ENCODE results near the gene MAP4K2. TPM values are rescaled to one million over a fixed set of nuclear protein-coding genes. Genes with fewer than 3 reads are reported as not detected.

Gene MAP4K2
- total RNA-seq: 26.5 and 28.4 TPM in 2 replicates

GRCh38 chr11:64803158-64803845 is at the start of gene MAP4K2:
Gene MAP4K2 (minus strand): TSS chr11:64803214. CDS start chr11:64803149, 65 bp downstream.

DNA sequence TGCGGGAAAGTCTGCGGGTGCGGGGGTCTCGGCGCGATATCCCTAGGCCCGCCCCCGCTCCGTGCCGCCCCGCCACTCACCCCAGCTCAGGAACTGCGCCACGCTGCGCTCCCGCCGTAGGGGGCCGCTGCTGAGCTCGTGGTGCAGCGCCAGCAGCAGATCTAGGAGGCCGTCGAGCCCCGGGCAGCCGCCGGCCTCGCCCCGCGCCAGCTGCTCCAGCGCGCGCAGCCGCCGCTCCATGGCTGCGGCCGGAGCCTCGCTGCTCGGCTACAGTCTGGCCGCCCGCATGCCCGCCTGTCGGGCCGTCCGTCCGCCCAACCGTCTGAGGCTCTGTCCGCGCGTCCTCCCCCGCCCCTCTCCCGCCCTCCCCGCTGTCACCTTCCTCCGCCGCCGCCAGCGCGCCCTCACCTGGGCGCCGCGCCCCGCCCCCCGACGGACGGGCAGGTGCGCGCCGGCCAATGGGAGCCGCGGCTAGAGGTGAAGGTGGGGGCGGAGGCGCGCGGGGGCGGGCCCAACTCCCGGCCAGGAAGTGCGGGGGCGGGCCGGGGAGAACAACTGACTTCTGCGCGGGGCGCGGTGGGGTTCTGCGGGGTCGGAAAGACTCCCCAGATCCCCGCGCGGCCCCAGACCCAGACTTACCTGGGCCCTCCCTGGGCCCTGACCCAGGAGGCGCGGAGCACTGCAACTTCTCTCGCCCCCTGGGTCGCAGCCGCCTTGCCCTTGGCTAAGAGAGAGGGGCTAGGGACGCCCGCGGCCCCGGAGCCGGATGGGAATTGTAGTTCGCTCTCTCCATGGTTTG is 41.5 kb upstream of the MAP4K2 start, which contains the start of gene CDC42BPG:
CDC42BPG (minus strand) TSS at position 324 of the 799 bp plus-strand sequence; CDS start at position 240, 84 bp downstream.

DNA sequence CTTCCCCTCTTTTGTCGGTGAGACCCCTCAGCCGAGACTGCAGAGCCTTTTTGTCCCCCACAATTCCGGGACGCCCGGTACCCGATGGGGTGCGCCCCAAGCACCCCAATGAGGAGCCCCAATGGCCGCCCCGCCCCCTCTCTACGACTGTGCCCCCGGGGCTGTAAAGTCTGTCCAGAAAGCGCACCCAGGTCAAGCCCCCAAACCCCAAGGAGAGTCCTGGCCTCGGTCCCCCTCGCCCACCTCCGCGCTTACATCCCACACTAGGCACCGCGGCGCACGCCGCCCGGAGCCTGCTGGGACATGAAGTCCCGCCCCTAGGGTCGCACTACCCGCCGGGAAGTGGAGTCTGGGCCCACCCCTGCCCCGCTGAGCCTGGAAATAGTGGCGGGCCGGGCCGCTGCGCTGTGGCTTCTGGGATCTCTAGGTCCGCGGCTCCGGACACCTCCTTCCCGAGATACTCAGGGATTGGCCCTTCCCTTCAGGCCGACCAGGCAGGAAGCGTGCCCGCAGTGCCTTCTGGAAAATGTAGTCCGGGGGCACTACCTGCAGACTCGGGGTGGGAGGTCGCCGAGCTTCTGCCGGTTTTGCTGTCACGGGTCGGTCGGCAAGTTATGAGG is 7.4 kb upstream of the MAP4K2 start, which contains the start of gene MEN1:
MEN1 (minus strand) TSS at position 281 of the 620 bp plus-strand sequence. CDS start 442 bp downstream, outside the sequence.

DNA sequence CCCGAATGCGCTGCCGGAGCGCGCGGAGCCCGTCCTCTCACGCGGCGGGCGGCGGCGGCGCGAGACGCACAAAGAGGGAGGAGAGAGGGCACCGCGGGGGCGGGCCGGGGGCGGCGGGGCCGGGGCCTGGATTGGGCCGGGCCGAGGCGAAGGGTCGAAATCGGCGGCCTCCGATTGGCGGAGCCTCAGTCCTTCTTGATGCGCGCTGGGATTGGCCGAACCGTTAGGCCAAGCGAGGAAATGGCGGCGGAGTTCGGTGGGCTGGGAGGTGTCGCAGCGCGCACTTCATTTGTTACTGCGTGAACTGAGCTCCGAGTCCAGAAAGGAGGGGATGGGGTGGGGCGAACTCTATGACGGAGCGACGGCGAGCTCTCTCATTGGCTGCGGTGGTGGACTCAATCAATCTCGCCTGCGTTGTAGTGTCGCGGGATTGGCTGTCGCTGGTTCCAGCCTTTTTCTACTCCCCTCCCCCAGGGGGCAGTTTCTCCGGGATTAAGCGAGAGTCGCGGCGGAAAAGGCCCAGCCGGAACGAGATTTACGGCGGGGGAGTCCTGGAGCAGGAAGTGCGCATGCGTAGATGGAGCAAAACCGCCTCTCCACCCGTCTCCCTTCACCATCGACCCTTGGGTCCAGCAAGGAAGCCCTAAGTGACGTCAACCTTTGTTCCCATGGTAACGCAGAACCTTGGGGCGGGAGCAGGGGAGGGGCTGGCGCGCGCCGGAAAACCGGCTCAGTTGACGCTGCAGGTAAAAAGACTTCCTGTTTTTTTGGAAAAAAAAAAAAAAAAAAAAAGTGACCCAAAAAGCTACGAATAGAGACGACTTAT is 24.3 kb downstream of the MAP4K2 start, which contains the start of gene SF1:
SF1 (minus strand) TSS at position 70 of the 826 bp plus-strand sequence. CDS start 150 bp downstream, outside the sequence.

DNA sequence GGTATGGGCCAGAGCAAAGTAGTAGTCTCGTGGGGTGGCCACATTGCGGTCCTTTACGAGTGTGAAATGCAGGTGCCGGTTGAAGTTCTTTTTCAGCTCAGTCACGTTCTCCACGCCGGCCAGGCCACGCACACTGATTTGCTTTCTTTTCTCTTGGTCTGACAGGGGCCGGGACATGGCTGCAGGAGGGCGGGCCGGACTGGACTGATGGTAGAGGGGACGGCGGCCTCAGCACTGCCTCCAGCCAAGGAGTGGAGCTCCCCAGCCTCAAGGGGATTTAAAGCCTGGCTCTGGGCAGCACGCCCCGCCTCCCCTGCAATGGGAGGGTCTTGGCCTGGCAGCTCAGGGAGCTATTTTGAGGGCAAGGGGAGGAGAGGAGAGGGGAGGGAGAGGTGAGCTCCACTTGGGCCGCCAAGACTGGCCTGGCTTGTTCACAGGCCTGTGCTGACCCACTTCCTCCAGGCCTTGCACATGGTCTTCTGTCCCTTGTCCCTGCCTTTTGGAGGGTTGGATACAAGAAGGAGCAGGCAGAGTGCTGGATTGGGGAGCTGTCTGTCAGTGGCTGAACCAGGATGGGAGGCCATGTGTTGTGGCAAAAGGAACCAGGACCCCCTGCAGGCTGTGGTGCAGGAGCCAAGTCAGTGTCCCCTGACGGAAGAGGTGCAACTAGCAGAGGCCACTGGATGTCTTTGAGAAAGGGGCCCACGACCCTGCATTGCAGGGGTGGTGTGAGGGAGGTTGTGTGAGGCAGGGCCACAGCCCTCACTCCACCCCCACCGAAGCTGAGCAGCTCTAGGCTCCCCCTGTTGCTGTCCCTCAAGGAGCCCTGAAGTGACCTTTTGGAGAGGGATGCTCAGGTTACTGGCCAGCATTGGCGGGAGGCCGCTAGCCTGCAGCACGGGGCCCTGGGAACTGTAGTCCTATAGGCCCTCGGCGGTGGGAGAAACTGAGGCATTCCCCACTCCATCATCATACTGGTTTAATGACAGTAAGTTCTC is 43.0 kb downstream of the MAP4K2 start, which contains the start of gene PYGM:
PYGM (minus strand) TSS at position 253 of the 998 bp plus-strand sequence; CDS start at position 177, 76 bp downstream.

DNA sequence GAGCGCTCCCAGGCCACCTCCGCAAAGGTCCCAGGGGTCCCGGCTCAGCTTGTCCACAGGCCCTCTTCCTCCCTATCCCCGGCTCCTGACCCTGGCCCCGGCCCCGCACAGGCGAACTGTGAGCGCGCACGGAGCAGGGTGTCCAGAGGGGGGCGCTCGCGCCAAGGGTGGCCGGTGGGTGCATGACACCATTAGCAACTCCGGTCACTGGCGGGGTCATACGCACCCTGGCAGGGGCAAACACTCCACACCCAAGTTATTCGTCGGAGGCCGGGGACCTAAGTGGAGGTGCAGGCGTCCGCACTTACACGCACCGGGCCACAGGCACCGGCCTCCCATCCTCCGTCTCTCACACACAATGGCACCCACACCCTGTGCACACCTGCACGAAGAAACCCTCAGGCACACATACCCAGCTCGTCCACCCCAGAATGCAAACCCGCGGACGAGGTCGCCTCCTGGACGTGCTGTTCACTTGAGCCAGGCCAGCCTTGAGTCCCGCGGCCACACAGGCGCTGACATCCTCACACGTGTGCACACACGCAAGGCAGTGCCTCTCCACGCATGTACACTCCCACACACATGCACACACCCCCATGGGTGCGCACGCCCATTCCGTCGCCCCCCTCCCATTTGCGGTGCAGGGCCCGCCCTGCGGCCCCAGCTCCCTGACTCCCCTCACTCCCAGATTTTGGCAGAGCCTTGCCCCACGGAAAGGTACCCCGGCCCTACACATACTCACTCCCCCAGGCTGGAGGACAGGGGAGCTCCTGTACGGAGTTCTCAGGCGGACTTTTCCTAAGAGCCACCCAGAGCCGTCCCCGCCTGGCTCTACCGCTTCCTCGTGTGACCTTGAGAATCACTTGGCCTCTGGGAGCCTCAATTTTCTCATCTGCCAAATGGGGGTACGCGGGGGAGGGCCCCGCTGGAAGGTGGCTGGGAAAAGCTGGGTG is 59.1 kb downstream of the MAP4K2 start, which contains the start of gene RASGRP2:
RASGRP2 (minus strand) TSS at position 552 of the 953 bp plus-strand sequence. CDS start 1,276 bp downstream, outside the sequence.

Other genes starting within 250 kb of the MAP4K2 start
- gene SLC22A11, start 247.3 kb downstream of the MAP4K2 start, total RNA-seq: not detected in 2 replicates
- not detected in 2 replicates for gene SLC22A12, start 212.0 kb downstream of the MAP4K2 start, total RNA-seq
- gene NRXN2, start 80.0 kb downstream of the MAP4K2 start, total RNA-seq: under 0.01 and 0.09 TPM in 2 replicates
- gene RASGRP2, start 59.1 kb downstream of the MAP4K2 start, total RNA-seq: 0.81 and 2.6 TPM in 2 replicates
- gene PYGM, start 43.2 kb downstream of the MAP4K2 start, total RNA-seq: 0.36 and 0.38 TPM in 2 replicates
- gene SF1, start 24.7 kb downstream of the MAP4K2 start, total RNA-seq: 65.3 and 107 TPM in 2 replicates
- gene MEN1, start 7.3 kb upstream of the MAP4K2 start, total RNA-seq: 15.1 and 19.8 TPM in 2 replicates
- gene CDC42BPG, start 41.4 kb upstream of the MAP4K2 start, total RNA-seq: 0.09 and 0.18 TPM in 2 replicates
- 99.0 and 121 TPM in 2 replicates for gene EHD1, start 75.4 kb upstream of the MAP4K2 start, total RNA-seq
- 8.3 and 11.4 TPM in 2 replicates for gene ATG2A, start 114.0 kb upstream of the MAP4K2 start, total RNA-seq
- 5.6 and 14.5 TPM in 2 replicates for gene PPP2R5B, start 121.5 kb upstream of the MAP4K2 start, total RNA-seq
- gene GPHA2, start 132.7 kb upstream of the MAP4K2 start, total RNA-seq: not detected in 2 replicates
- not detected in 2 replicates for gene MAJIN, start 168.9 kb upstream of the MAP4K2 start, total RNA-seq
- gene BATF2, start 193.8 kb upstream of the MAP4K2 start, total RNA-seq: 0.36 and 0.75 TPM in 2 replicates
- 88.1 and 122 TPM in 2 replicates for gene ARL2, start 210.9 kb upstream of the MAP4K2 start, total RNA-seq
- 11.2 and 14.8 TPM in 2 replicates for gene SNX15, start 224.2 kb upstream of the MAP4K2 start, total RNA-seq
- 9.9 and 11.4 TPM in 2 replicates for gene SAC3D1, start 238.0 kb upstream of the MAP4K2 start, total RNA-seq